Activated naive CD4-positive, alpha-beta T cell treated with anti-CD3 and anti-CD28 coated beads, Interleukin-2, amount 50 U/mL, for 16 hours (primary cell): ENCODE data around the gene GAPDH.
"Not testable (repeated sequence)": the region's sequence is repeated elsewhere in the genome, so short reads cannot be mapped to it uniquely, and the experiment has no call there.

Source experiments
- DNase-seq: peaks from one replicate; pipeline ENCODE4 v3.0.0-alpha.2; 2020

Gene GAPDH

GRCh38 chr12:6547987-6548386 lies 13.7 kb downstream of the GAPDH start:
- DNase-seq, result no peak

- no peak for DNase-seq
These were observed 14.2 kb downstream of the GAPDH start for GRCh38 chr12:6548556-6548955.

- DNase-seq, result no peak
These were observed 14.8 kb downstream of the GAPDH start for GRCh38 chr12:6548966-6549683.

DNA sequence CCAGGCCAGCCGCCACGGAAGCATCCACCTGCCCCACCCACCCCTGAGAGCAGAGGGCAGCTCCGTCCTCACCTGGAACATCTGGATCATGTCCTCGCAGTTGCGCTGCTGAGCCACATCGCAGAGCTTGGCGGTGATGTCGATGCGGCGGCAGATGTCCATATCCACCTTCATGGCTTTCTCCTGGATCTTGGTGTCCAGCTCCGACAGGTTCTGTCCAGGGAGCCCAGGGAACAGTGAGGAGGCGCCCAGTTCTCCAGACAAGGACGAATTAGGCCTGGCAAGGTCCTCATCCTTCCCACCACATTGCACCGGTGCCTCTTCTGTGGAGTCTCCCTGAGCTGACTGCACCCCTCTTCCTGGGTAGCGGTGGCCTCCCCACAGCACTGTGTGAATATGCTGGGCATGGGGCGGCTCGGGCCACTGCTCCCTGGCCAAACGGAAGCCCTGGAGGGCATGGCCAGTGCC lies 15.4 kb downstream of the GAPDH start:
- no peak for DNase-seq

DNA sequence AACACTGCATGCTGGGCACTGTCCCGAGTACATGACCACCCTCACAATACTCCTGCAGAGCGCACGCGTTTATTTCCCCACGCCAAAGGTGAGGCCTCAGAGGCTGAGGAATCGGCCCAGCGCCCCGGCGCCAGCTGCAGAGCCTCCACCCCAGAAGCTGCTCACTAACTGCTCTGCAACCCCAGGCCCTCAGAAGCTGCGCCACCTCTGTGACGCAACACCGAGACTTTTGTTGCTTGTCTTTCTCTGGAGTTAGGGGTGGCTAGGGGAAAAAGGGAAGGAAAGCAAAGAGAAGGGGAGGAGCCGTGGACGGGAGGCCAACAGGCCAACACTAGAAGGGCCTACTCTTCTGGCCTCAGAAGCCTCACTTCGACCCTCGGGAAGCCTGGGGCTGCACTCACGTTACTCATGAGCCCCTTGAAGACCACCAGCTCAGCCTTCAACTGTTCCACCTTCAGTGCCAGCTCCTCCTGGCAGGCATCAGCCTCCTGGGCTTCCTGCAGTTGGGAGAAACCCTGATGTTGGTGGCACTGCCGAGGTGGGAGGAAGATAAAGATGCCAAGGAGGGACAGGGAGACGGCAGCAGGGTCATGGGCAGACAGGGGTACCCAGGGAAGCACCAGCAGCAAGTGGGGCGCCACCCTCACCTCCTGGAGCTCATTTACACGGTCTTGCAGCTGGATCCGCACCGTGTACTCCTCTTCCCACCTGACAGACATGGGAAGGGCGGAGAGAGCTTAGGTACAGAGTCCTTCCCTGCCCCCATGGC lies 16.2 kb downstream of the GAPDH start:
- no peak for DNase-seq

GRCh38 chr12:6551063-6551461 lies 16.7 kb downstream of the GAPDH start:
- DNase-seq, result no peak

- no peak for DNase-seq
These were observed 17.3 kb downstream of the GAPDH start for GRCh38 chr12:6551496-6552139.

GRCh38 chr12:6552140-6552551 lies 17.8 kb downstream of the GAPDH start:
- DNase-seq, result no peak

DNA sequence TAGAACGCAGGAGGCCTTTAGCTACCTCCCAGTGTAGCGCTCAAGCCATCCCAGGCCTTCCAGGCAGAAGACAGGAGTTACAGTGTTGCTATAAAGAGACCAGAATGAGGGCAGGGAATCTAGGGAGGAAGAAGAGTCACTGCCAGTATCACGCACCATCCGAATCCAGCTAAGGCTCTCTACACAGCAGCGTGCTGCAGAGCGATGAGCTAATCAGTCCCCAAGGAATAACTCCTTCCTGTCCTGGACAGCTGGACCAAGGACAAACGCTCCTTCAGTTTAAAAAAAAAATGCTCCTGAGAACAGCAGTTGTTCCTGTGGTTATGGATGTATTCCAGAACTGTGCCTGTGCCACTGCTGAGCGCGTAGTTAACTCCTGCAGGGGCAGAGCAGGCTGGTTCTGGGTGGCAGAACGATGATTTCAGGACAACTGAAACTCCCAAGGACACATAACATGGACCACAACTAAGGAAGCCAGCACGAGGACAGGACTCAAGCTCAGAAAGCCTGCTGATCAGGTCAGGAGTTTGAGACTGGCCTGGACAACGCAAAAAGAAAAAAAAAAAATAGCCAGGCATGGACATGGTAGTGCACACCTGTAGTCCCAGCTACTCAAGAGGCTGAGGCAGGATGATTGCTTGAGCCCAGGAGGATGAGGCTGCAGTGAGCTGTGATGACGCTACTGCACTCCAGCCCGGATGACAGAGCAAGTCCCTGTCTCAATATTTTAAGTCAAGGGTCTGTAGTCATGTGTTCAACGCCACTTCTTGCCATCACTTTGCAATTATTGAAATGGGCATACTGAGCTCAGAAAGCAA lies 18.9 kb downstream of the GAPDH start:
- DNase-seq, result no peak

DNA sequence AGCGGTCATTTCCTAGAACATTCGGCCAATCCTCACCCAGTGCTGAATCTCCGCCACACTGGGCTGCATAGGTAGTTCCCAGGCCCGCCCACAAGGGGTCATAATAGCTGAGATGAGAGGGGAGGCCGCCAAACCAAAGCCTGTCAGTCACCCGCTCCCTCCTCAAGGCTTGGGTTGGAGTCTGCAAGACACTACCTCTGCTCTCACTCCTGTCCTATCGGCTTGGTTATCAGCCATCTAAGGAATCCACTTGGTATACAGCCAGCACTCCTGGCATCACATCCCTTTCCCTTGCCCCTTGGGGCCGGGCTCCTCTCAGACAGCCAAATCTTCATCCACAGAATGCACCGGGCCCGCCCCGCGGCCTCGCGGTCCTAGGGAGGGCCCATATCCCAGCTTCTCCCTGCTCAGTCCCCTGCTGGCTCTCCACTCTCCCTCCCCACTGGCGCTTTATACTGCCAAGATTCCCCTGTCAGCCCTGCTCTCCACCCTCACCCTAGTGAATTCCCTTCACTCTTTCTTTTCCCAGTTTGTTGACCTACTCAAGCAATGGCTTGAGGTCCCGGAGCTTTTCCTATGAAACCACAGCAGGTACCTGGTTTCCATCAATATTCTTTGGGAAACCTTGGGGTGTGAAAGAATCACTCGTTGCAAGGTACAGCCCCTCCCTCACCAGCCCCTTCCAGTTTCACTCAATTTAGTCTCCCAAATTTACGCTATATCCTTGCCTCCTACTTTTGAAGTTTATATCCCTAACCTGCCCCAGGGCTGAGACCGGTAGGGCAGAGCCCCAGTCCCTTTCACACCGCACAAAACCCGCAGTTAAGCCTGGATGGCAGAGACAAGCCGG lies 20.1 kb downstream of the GAPDH start:
- peak; percentile 72 for DNase-seq

DNA sequence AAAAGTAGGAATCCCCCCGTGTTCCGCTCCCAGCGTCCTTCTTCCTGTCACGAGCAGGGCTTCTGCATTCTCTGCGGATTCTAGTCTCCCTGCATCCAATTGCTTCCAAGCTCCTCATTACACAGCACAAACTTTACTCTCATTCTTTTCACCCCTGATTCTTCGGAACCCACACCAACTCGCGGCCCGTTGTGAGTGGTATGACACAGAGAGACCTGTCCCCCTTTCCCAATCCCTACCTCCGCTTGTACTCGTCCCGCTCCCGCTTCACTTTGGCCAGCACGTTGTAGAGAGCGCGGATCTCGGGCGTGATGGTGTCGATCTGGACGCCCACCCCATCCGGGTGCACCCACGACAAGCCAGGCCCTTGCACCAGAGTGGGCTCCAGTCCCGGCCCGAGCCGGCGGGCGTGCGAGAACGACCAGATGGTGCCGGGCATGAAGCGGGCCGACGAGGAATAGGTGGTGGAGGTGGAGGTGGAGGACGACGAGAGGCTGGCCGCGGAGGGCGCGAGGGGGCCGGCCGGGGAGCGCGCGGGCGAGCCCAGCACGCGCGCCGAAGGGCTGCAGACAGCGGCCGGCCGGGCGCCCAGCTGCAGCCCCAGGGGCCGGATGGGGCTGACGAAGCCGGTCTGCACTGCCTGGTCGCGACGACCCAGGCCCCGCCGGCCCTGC lies 20.8 kb downstream of the GAPDH start:
- peak; percentile 26 for DNase-seq

GRCh38 chr12:6556496-6556817 lies 22.1 kb downstream of the GAPDH start:
- not testable (repeated sequence) for DNase-seq

GRCh38 chr12:6556857-6557256 lies 22.5 kb downstream of the GAPDH start:
- DNase-seq, result no peak

DNA sequence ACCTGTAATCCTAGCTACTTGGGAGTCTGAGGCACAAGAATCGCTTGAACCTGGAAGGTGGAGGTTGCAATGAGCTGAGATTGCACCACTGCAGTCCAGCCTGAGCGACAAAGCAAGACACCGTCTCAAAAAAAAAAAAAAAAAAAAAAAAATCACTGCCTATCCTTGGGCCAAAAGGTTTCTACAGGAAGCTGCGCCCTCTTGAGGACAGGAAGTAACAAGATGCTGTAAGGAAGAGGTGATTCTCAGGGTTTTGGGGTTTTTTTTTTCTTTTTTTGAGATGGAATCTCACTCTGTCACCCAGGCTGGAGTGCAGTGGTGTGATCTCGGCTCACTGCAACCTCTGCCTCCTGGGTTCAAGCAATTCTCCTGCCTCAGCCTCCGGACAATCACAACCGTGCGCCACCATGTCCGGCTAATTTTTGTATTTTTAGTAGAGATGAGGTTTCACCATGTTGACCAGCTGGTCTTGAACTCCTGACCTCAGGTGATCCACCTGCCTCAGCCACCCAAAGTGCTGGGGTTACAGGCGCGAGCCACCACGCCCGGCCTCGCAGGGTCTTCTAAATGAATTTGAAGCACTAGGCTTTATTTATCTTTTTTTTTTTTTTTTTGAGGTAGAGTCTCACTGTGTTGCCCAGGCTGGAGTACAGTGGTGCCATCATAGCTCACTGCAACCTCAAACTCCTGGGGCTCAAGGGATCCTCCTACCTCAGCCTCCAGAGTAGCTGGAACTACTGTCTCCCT lies 23.9 kb downstream of the GAPDH start:
- DNase-seq, result peak; percentile 39

DNA sequence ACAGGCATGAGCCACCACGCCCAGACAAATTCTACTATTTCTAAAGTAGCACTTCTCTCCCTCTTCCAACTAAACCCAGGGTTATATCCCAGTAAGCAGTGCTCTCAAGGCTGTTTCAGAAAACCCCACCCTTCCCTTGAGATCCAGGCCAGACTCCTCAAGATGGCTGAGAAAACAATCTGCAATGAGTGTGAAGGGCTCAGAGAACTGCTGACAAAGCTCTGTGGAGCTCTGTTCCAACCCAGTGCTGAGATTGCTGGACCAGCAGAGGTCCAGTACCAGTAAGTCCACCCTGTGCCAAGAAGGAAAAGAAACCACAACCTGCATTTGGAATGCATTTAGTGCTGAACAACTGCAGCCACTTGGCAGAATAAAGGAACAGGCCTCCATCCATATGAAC lies 25.2 kb downstream of the GAPDH start:
- DNase-seq, result no peak

DNA sequence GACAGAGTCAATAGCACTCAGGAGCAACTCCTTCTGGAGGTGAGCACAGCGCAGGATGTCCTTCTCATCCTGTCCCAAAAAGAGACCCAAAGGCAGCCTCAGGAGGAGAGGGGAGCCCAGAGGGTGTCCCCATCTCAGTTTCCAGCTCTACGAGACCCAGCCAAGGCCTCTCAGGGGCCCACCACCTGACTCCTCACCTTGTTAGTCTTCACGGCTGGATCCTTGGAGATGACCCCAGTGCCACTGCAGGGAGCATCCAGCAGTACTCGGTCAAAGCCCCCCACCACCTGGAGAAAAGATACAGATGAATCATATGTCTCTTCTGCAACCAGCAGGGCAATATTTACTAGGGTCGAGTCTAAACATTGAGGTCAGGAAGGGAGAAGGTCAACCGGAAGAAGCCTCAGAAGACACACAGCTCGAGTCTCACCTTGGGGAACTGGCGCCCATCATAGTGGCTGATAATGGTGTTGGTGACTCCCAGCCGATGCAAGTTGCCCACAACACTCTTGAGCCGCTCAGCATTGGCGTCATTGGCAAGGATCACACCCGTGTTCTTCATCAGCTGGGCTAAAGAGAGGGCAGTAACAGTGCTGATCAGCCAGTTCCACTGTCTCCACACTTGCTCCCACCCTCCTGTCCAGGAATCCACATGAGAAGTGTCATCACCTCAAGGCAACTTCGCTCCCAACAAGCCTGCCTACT lies 26.3 kb downstream of the GAPDH start:
- no peak for DNase-seq

- DNase-seq, result no peak
These were observed 28.6 kb downstream of the GAPDH start for GRCh38 chr12:6562881-6563280.

DNA sequence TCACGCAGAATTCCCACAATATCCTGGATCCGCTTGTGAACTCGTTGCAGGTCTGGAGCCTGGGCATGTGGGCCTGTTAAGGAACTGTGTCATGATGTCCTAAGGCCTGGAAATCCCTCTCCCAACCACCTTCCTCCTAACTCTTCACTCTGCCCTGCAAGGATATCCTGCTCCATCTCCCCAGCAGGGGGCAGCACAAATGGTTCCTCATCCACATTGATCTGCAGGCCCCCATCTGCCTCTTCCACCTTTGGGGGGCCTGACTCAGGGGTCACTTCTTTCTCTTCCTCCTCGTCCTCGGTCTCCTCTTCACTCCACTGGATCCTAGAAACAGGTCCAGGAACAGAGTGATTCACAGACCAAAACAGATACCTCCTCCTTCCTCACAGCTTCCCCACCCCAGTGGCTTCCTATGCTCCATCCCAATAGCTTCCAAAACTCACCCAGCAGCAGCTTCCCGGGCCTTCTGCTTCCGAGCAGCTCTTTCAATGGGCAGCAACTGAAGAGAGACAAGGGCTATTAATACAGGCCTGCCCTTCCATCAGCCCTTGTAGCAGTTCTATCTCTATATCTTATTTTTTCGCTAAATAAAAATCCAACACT lies 29.2 kb downstream of the GAPDH start:
- DNase-seq, result peak; percentile 69

DNA sequence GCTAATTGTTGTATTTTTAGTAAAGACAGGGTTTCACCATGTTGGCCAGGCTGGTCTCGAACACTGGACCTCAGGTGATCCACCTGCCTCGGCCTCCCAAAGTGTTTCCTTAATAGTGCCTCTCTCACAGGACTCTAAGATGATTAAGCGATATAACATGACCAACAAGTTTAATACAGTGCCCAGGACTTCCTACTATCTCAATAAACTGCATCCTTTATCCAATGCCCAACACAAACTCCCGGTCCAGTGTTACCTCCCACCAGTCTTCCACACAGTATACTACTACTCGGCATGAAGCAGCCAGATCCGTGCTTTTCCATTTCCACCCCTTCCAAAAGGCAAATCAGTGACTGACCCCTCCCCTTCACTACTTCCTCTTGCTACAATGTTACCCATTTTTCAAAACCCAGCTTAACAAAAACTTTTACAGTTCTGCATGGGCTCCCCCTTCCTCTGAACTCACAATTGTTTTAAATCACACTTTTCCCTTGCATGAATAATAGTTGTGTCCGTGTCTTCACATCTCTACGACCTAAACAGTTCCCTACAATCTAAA lies 32.9 kb downstream of the GAPDH start:
- no peak for DNase-seq
